Measurements from ENCODE around the gene TEC. TPM values are rescaled to one million over a fixed set of nuclear protein-coding genes. Genes with fewer than 3 reads are reported as not detected.

The TEC gene
- total and polyA plus RNA-seq, 9 of the 15 experiments (the other 6 are each of a cell fraction or from before 2014, with no cell fraction given): 5.3 to 14.7 (median 8.8) TPM

- TF ChIP-seq SREBF1 (IDR thresholded peaks at IDR 0.05; ENCODE audit: borderline replicate concordance, low read depth, low read length) (no peak), ETV6 (IDR thresholded peaks at IDR 0.05; ENCODE audit: borderline replicate concordance in 1 of 2, low read depth in 2 of 2, low read length in 1 of 2) (no peak), ETV6 (CRISPR knock-in tag; IDR thresholded peaks at IDR 0.05; ENCODE audit: borderline replicate concordance) (no peak), SAFB (IDR thresholded peaks at IDR 0.05; ENCODE audit: borderline replicate concordance, low read depth, low read length) (no peak), CTBP1 (IDR thresholded peaks at IDR 0.05; ENCODE audit: borderline replicate concordance) (no peak), RBM15 (IDR thresholded peaks at IDR 0.05; ENCODE audit: insufficient read depth, low read length) (no peak), EGR1 (conservative IDR thresholded peaks at IDR 0.05) (no peak), MEIS2 (IDR thresholded peaks at IDR 0.05; ENCODE audit: partially characterized antibody) (no peak), NFE2L1 (tag; IDR thresholded peaks at IDR 0.05; ENCODE audit: borderline replicate concordance, low read depth) (peak; percentile 88), TSC22D4 (tag; IDR thresholded peaks at IDR 0.05) (no peak), MYBL2 (IDR thresholded peaks at IDR 0.05; ENCODE audit: low read depth) (no peak), MYBL2 (CRISPR knock-in tag; IDR thresholded peaks at IDR 0.05; ENCODE audit: borderline replicate concordance) (no peak), EP300 (IDR thresholded peaks at IDR 0.05; ENCODE audit: low read length) (peak; percentile 24; the same call in 1 of the 2 replicates), MCM7 (IDR thresholded peaks at IDR 0.05) (no peak), RHOXF2B (CRISPR knock-in tag; conservative IDR thresholded peaks at IDR 0.05) (no peak), ZNF316 (IDR thresholded peaks at IDR 0.05) (peak; percentile 99), DDX20 (tag; IDR thresholded peaks at IDR 0.05; ENCODE audit: low read depth) (no peak)
- TF ChIP-seq, protein P1, sequence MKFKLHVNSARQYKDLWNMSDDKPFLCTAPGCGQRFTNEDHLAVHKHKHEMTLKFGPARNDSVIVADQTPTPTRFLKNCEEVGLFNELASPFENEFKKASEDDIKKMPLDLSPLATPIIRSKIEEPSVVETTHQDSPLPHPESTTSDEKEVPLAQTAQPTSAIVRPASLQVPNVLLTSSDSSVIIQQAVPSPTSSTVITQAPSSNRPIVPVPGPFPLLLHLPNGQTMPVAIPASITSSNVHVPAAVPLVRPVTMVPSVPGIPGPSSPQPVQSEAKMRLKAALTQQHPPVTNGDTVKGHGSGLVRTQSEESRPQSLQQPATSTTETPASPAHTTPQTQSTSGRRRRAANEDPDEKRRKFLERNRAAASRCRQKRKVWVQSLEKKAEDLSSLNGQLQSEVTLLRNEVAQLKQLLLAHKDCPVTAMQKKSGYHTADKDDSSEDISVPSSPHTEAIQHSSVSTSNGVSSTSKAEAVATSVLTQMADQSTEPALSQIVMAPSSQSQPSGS (CRISPR knock-in tag; IDR thresholded peaks at IDR 0.05): no peak
- TF ChIP-seq, protein P2, sequence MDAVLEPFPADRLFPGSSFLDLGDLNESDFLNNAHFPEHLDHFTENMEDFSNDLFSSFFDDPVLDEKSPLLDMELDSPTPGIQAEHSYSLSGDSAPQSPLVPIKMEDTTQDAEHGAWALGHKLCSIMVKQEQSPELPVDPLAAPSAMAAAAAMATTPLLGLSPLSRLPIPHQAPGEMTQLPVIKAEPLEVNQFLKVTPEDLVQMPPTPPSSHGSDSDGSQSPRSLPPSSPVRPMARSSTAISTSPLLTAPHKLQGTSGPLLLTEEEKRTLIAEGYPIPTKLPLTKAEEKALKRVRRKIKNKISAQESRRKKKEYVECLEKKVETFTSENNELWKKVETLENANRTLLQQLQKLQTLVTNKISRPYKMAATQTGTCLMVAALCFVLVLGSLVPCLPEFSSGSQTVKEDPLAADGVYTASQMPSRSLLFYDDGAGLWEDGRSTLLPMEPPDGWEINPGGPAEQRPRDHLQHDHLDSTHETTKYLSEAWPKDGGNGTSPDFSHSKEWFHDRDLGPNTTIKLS (IDR thresholded peaks at IDR 0.05; ENCODE audit: borderline replicate concordance, low read depth): no peak
- TF ChIP-seq, protein P3, sequence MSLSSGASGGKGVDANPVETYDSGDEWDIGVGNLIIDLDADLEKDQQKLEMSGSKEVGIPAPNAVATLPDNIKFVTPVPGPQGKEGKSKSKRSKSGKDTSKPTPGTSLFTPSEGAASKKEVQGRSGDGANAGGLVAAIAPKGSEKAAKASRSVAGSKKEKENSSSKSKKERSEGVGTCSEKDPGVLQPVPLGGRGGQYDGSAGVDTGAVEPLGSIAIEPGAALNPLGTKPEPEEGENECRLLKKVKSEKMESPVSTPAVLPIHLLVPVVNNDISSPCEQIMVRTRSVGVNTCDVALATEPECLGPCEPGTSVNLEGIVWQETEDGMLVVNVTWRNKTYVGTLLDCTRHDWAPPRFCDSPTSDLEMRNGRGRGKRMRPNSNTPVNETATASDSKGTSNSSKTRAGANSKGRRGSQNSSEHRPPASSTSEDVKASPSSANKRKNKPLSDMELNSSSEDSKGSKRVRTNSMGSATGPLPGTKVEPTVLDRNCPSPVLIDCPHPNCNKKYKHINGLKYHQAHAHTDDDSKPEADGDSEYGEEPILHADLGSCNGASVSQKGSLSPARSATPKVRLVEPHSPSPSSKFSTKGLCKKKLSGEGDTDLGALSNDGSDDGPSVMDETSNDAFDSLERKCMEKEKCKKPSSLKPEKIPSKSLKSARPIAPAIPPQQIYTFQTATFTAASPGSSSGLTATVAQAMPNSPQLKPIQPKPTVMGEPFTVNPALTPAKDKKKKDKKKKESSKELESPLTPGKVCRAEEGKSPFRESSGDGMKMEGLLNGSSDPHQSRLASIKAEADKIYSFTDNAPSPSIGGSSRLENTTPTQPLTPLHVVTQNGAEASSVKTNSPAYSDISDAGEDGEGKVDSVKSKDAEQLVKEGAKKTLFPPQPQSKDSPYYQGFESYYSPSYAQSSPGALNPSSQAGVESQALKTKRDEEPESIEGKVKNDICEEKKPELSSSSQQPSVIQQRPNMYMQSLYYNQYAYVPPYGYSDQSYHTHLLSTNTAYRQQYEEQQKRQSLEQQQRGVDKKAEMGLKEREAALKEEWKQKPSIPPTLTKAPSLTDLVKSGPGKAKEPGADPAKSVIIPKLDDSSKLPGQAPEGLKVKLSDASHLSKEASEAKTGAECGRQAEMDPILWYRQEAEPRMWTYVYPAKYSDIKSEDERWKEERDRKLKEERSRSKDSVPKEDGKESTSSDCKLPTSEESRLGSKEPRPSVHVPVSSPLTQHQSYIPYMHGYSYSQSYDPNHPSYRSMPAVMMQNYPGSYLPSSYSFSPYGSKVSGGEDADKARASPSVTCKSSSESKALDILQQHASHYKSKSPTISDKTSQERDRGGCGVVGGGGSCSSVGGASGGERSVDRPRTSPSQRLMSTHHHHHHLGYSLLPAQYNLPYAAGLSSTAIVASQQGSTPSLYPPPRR (CRISPR knock-in tag; IDR thresholded peaks at IDR 0.05; ENCODE audit: borderline replicate concordance): no peak
Observed at GRCh38 chr4:48247142-48247877, 22.3 kb downstream of the TEC start (continued).

Measured in K562 (cell line).